Esophagus squamous epithelium (tissue), 4 donors: ENCODE measurements around the gene ENOSF1.

Source experiments
- POLR2A ChIP-seq, 4 donors: fragments of 450-650 bp; IDR thresholded peaks; one replicate each; pipeline ENCODE4 v1.6.1; 2017; ENCODE audit warnings: antibody characterized with exemption in 4 of 4, mild to moderate bottlenecking in 4 of 4, moderate library complexity in 3 of 4
- TF ChIP-seq, protein P1 (sequence below), 6 experiments: fragments of 450-650 bp in 4 of 6; fragments of 200-600 bp in 2 of 6; sonication (generic) in 2 of 6; IDR thresholded peaks; one replicate each; pipeline ENCODE4 v1.5.1; 2016 to 2019; ENCODE audit warnings: antibody characterized with exemption in 6 of 6, mild to moderate bottlenecking in 4 of 6, moderate library complexity in 4 of 6

- no peak for TF ChIP-seq POLR2A (IDR thresholded peaks at IDR 0.05)
- TF ChIP-seq, protein P1, sequence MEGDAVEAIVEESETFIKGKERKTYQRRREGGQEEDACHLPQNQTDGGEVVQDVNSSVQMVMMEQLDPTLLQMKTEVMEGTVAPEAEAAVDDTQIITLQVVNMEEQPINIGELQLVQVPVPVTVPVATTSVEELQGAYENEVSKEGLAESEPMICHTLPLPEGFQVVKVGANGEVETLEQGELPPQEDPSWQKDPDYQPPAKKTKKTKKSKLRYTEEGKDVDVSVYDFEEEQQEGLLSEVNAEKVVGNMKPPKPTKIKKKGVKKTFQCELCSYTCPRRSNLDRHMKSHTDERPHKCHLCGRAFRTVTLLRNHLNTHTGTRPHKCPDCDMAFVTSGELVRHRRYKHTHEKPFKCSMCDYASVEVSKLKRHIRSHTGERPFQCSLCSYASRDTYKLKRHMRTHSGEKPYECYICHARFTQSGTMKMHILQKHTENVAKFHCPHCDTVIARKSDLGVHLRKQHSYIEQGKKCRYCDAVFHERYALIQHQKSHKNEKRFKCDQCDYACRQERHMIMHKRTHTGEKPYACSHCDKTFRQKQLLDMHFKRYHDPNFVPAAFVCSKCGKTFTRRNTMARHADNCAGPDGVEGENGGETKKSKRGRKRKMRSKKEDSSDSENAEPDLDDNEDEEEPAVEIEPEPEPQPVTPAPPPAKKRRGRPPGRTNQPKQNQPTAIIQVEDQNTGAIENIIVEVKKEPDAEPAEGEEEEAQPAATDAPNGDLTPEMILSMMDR (IDR thresholded peaks at IDR 0.05) = no peak
Measured at GRCh38 chr18:631560-631959, 80.9 kb downstream of the ENOSF1 start.
